Upper lobe of right lung (tissue), 1 donor: ENCODE data around the gene MANEA. TPM values are rescaled to one million over a fixed set of nuclear protein-coding genes. Genes with fewer than 3 reads are reported as not detected.
A peak's percentile ranks its signal among the peaks of the same experiment; 100 is the strongest.

Experiments used
- ATAC-seq: fragments of 200-7000 bp; cut with Tn5 transposase; one replicate; pipeline ENCODE4 v1.9.1; 2020; ENCODE audit warnings: mild to moderate bottlenecking, moderate library complexity
- DNase-seq: peaks from one replicate; pipeline ENCODE4 v3.0.0-alpha.2; 2020
- H3K27ac ChIP-seq: fragments of 200-600 bp; one replicate; pipeline ENCODE4 v1.8.0; 2022
- H3K27me3 ChIP-seq: fragments of 200-600 bp; one replicate; pipeline ENCODE4 v1.8.0; 2022; ENCODE audit warnings: mild to moderate bottlenecking
- H3K36me3 ChIP-seq: fragments of 200-600 bp; one replicate; pipeline ENCODE4 v1.8.0; 2022
- H3K4me1 ChIP-seq: fragments of 200-600 bp; one replicate; pipeline ENCODE4 v1.8.0; 2022
- H3K4me3 ChIP-seq: fragments of 200-600 bp; one replicate; pipeline ENCODE4 v1.8.0; 2022; ENCODE audit warnings: mild to moderate bottlenecking
- H3K9me3 ChIP-seq: fragments of 200-600 bp; one replicate; pipeline ENCODE4 v1.8.0; 2022
- CTCF ChIP-seq: fragments of 200-600 bp; IDR thresholded peaks from one replicate; pipeline ENCODE4 v1.8.0; 2022; ENCODE audit warnings: antibody characterized with exemption
- intact Hi-C: fragments of 100-400 bp; cut with DNase I; formaldehyde crosslinking; loops from one replicate; pipeline ENCODE4 v1.11.0; 2022
- long read RNA-seq: library from polyadenylated mRNA; unstranded; transcript quantifications from one replicate; pipeline ENCODE4 v2.0.0, GENCODE V29; 2021
- total RNA-seq: library from RNA; stranded (reverse); fragmentation: NEBNext Ultra II Directional; extraction: Animal tissue kit (Norgen Biotek cat#: 25700); gene quantifications from one replicate; pipeline ENCODE4 v1.2.1, GENCODE V29; 2021
- donor health status: DM: no; HTN: yes; CAD: no; lungs with severe emphysema.

MANEA gene
- 10.6 TPM for total RNA-seq
- long read RNA-seq, full-length matches to known transcripts, result 25 of 27 reads
- long read RNA-seq, partial matches to known transcripts, result 0 of 27 reads
- long read RNA-seq, other reads (novel, unspliced or antisense), result 2 of 27 reads

- DNase-seq (peak; percentile 89), ATAC-seq (peak; percentile 97)
- Histone ChIP-seq H3K27ac (peak within 1 kb of the TSS; percentile 94), H3K4me3 (peak within 1 kb of the TSS; percentile 82), H3K27me3 (no peaks in the 10 kb centered on the region), H3K9me3 (no peaks in the 10 kb centered on the region), H3K36me3 (no peaks in the 10 kb centered on the region), H3K4me1 (peaks cover 20% of the 10 kb centered on the region)
- TF ChIP-seq CTCF, result no peak
- intact Hi-C loops, result no loop called here
Measured at GRCh38 chr6:95577304-95578105, at the start of gene MANEA. Gene MANEA, plus strand, starts transcription at chr6:95577535. Its CDS starts 8,905 bp downstream, at chr6:95586440.

- Histone ChIP-seq H3K27me3 (no peaks in the 10 kb centered on the region), H3K27ac (no peak overlapping the region), H3K36me3 (no peaks in the 10 kb centered on the region), H3K4me1 (no peaks in the 10 kb centered on the region), H3K9me3 (no peaks in the 10 kb centered on the region), H3K4me3 (no peak overlapping the region)
- TF ChIP-seq CTCF, result no peak
- ATAC-seq (no peak), DNase-seq (no peak)
- intact Hi-C loops, result no loop called here
Measured at GRCh38 chr6:95529762-95530161, 47.6 kb upstream of the MANEA start.

GRCh38 chr6:95530176-95530819, 47.0 kb upstream of the MANEA start:
- DNase-seq (no peak), ATAC-seq (no peak)
- H3K9me3 ChIP-seq, result no peaks in the 10 kb centered on the region
- no peaks in the 10 kb centered on the region for H3K27me3 ChIP-seq
- no peak overlapping the region for H3K27ac ChIP-seq
- H3K4me1 ChIP-seq, result no peaks in the 10 kb centered on the region
- intact Hi-C loops, result no loop called here
- no peaks in the 10 kb centered on the region for H3K36me3 ChIP-seq
- no peak for TF ChIP-seq CTCF
- no peak overlapping the region for H3K4me3 ChIP-seq

- H3K4me1 ChIP-seq, result no peaks in the 10 kb centered on the region
- H3K27ac ChIP-seq, result peak overlapping the region; percentile 44
- H3K27me3 ChIP-seq, result no peaks in the 10 kb centered on the region
- intact Hi-C loops, result no loop called here
- H3K4me3 ChIP-seq, result no peak overlapping the region
- H3K36me3 ChIP-seq, result no peaks in the 10 kb centered on the region
- no peak for DNase-seq
- ATAC-seq, result no peak
- H3K9me3 ChIP-seq, result no peaks in the 10 kb centered on the region
- TF ChIP-seq CTCF, result peak; percentile 32
Measured at GRCh38 chr6:95543798-95544197, 33.5 kb upstream of the MANEA start.

GRCh38 chr6:95544517-95545225, 32.7 kb upstream of the MANEA start:
- H3K4me3 ChIP-seq, result no peak overlapping the region
- no peaks in the 10 kb centered on the region for H3K4me1 ChIP-seq
- DNase-seq (no peak), ATAC-seq (no peak)
- H3K36me3 ChIP-seq, result no peaks in the 10 kb centered on the region
- intact Hi-C loops, result no loop called here
- H3K27me3 ChIP-seq, result no peaks in the 10 kb centered on the region
- H3K9me3 ChIP-seq, result no peaks in the 10 kb centered on the region
- TF ChIP-seq CTCF, result no peak
- peak overlapping the region; percentile 44 for H3K27ac ChIP-seq
